ENCODE measurements around the gene CSNK1E. TPM values are rescaled to one million over a fixed set of nuclear protein-coding genes. Genes with fewer than 3 reads are reported as not detected.
"Not testable (repeated sequence)": the region's sequence is repeated elsewhere in the genome, so short reads cannot be mapped to it uniquely, and the experiment has no call there.

CSNK1E gene
- polyA plus RNA-seq, result 168 to 229 TPM (median 198 TPM) in 3 replicates
- 103 TPM for polyA plus RNA-seq (2011; ENCODE audit: low read depth)
- polyA plus RNA-seq (2011; cell fraction: cytosol; rRNA removed), result 156 and 222 TPM in 2 replicates
- 405 and 521 TPM in 2 replicates for polyA plus RNA-seq (2011; cell fraction: nucleus; rRNA removed)
- 138 and 148 TPM in 2 replicates for polyA plus RNA-seq (2012; ENCODE audit: low replicate concordance)
- polyA minus RNA-seq, result 186 to 256 TPM (median 187 TPM) in 3 replicates
- 182 TPM for polyA minus RNA-seq (2011; cell fraction: cytosol; rRNA and poly(A)+ RNA removed)
- polyA minus RNA-seq (2011; cell fraction: nucleus; rRNA and poly(A)+ RNA removed), result 122 and 125 TPM in 2 replicates

GRCh38 chr22:38317122-38317994, at the start of gene CSNK1E:
CSNK1E (minus strand) TSS chr22:38317433; CDS start chr22:38314157, 3,276 bp downstream.
- Histone ChIP-seq H3K27ac (ENCODE audit: control insufficient read depth, insufficient read depth, low read length) (peak within 1 kb of the TSS; percentile 98), H2AFZ (ENCODE audit: control insufficient read depth, low read length) (peak within 1 kb of the TSS; percentile 71), H3K9ac (ENCODE audit: control insufficient read depth, extremely low read depth, insufficient read depth, low read length) (peak within 1 kb of the TSS; percentile 99), H3K9me1 (ENCODE audit: control insufficient read depth, extremely low read depth, insufficient read depth, low read length) (peaks cover 5% of the 10 kb centered on the region), H3K9me3 (ENCODE audit: control insufficient read depth, low read depth, low read length) (no peaks in the 10 kb centered on the region), H3K4me1 (ENCODE audit: control insufficient read depth, extremely low read depth, insufficient read depth, low read length) (peaks cover 55% of the 10 kb centered on the region), H3K4me2 (ENCODE audit: control insufficient read depth, extremely low read depth, insufficient read depth, low read depth, low read length) (peak within 1 kb of the TSS; percentile 99), H4K20me1 (ENCODE audit: control insufficient read depth, extremely low read depth, insufficient read depth, low read length) (peaks cover 22% of the 10 kb centered on the region), H3K79me2 (ENCODE audit: control insufficient read depth, insufficient read depth, low read length) (peaks cover 46% of the 10 kb centered on the region), H3K36me3 (ENCODE audit: control insufficient read depth in 2 of 2, extremely low read depth in 1 of 2, insufficient read depth in 2 of 2, low read length in 2 of 2) (peaks cover 0 to 26% of the 10 kb centered on the region in 2 experiments), H3K4me3 (ENCODE audit: control insufficient read depth in 2 of 3, extremely low read depth in 1 of 3, insufficient read depth in 2 of 3, low read depth in 1 of 3, low read length in 3 of 3) (peak within 1 kb of the TSS; percentile 74 to 100 (median 90)), H3K27me3 (ENCODE audit: control insufficient read depth, extremely low read depth, insufficient read depth, low read length) (no peaks in the 10 kb centered on the region)
- DNase-seq (ENCODE audit: low read depth, low spot score) (no peak), FAIRE-seq (no peak)
- TF ChIP-seq CTCF (optimal IDR thresholded peaks at IDR 0.05 in 1 of 3, IDR thresholded peaks at IDR 0.05 in 1 of 3, conservative IDR thresholded peaks at IDR 0.05 in 1 of 3; ENCODE audit: extremely low read depth in 1 of 3, insufficient read depth in 2 of 3, low read length in 3 of 3) (no peak), EZH2 (IDR thresholded peaks at IDR 0.05; ENCODE audit: low read length) (no peak)
- dilution Hi-C loops (cut with MboI; ENCODE audit: extremely low pct_ligation_motif_present, low sequenced_read_pairs), result no loop called here

GRCh38 chr22:38365829-38366228, 48.6 kb upstream of the CSNK1E start:
- FAIRE-seq; H2AFZ ChIP-seq (ENCODE audit: control insufficient read depth, low read length): not testable (repeated sequence)

GRCh38 chr22:38365174-38365573, 47.9 kb upstream of the CSNK1E start:
- H3K4me1 ChIP-seq (ENCODE audit: control insufficient read depth, extremely low read depth, insufficient read depth, low read length); H3K27me3 ChIP-seq (ENCODE audit: control insufficient read depth, extremely low read depth, insufficient read depth, low read length); H3K27ac ChIP-seq (ENCODE audit: control insufficient read depth, insufficient read depth, low read length); H3K9me3 ChIP-seq (ENCODE audit: control insufficient read depth, low read depth, low read length); H3K36me3 ChIP-seq (ENCODE audit: control insufficient read depth in 2 of 2, extremely low read depth in 1 of 2, insufficient read depth in 2 of 2, low read length in 2 of 2); dilution Hi-C loops (cut with MboI; ENCODE audit: extremely low pct_ligation_motif_present, low sequenced_read_pairs); H3K9me1 ChIP-seq (ENCODE audit: control insufficient read depth, extremely low read depth, insufficient read depth, low read length); H3K79me2 ChIP-seq (ENCODE audit: control insufficient read depth, insufficient read depth, low read length); DNase-seq (ENCODE audit: low read depth, low spot score); H4K20me1 ChIP-seq (ENCODE audit: control insufficient read depth, extremely low read depth, insufficient read depth, low read length); FAIRE-seq; H3K4me3 ChIP-seq (ENCODE audit: control insufficient read depth in 2 of 3, extremely low read depth in 1 of 3, insufficient read depth in 2 of 3, low read depth in 1 of 3, low read length in 3 of 3); H3K9ac ChIP-seq (ENCODE audit: control insufficient read depth, extremely low read depth, insufficient read depth, low read length); H3K4me2 ChIP-seq (ENCODE audit: control insufficient read depth, extremely low read depth, insufficient read depth, low read depth, low read length); H2AFZ ChIP-seq (ENCODE audit: control insufficient read depth, low read length): not testable (repeated sequence)

More at GRCh38 chr22:38365829-38366228, 48.6 kb upstream of the CSNK1E start:
- H3K27ac ChIP-seq (ENCODE audit: control insufficient read depth, insufficient read depth, low read length); H4K20me1 ChIP-seq (ENCODE audit: control insufficient read depth, extremely low read depth, insufficient read depth, low read length); H3K36me3 ChIP-seq (ENCODE audit: control insufficient read depth in 2 of 2, extremely low read depth in 1 of 2, insufficient read depth in 2 of 2, low read length in 2 of 2); DNase-seq (ENCODE audit: low read depth, low spot score); H3K9me1 ChIP-seq (ENCODE audit: control insufficient read depth, extremely low read depth, insufficient read depth, low read length); H3K4me2 ChIP-seq (ENCODE audit: control insufficient read depth, extremely low read depth, insufficient read depth, low read depth, low read length); H3K4me3 ChIP-seq (ENCODE audit: control insufficient read depth in 2 of 3, extremely low read depth in 1 of 3, insufficient read depth in 2 of 3, low read depth in 1 of 3, low read length in 3 of 3); dilution Hi-C loops (cut with MboI; ENCODE audit: extremely low pct_ligation_motif_present, low sequenced_read_pairs); H3K9ac ChIP-seq (ENCODE audit: control insufficient read depth, extremely low read depth, insufficient read depth, low read length); H3K27me3 ChIP-seq (ENCODE audit: control insufficient read depth, extremely low read depth, insufficient read depth, low read length); H3K79me2 ChIP-seq (ENCODE audit: control insufficient read depth, insufficient read depth, low read length); H3K4me1 ChIP-seq (ENCODE audit: control insufficient read depth, extremely low read depth, insufficient read depth, low read length); H3K9me3 ChIP-seq (ENCODE audit: control insufficient read depth, low read depth, low read length): not testable (repeated sequence)

GRCh38 chr22:38360560-38360959, 43.3 kb upstream of the CSNK1E start:
- H3K79me2 ChIP-seq (ENCODE audit: control insufficient read depth, insufficient read depth, low read length); FAIRE-seq; H4K20me1 ChIP-seq (ENCODE audit: control insufficient read depth, extremely low read depth, insufficient read depth, low read length); H3K9me3 ChIP-seq (ENCODE audit: control insufficient read depth, low read depth, low read length); dilution Hi-C loops (cut with MboI; ENCODE audit: extremely low pct_ligation_motif_present, low sequenced_read_pairs); H3K9me1 ChIP-seq (ENCODE audit: control insufficient read depth, extremely low read depth, insufficient read depth, low read length); H3K27me3 ChIP-seq (ENCODE audit: control insufficient read depth, extremely low read depth, insufficient read depth, low read length); H3K36me3 ChIP-seq (ENCODE audit: control insufficient read depth in 2 of 2, extremely low read depth in 1 of 2, insufficient read depth in 2 of 2, low read length in 2 of 2); H3K4me3 ChIP-seq (ENCODE audit: control insufficient read depth in 2 of 3, extremely low read depth in 1 of 3, insufficient read depth in 2 of 3, low read depth in 1 of 3, low read length in 3 of 3); DNase-seq (ENCODE audit: low read depth, low spot score); H2AFZ ChIP-seq (ENCODE audit: control insufficient read depth, low read length); H3K4me2 ChIP-seq (ENCODE audit: control insufficient read depth, extremely low read depth, insufficient read depth, low read depth, low read length); H3K9ac ChIP-seq (ENCODE audit: control insufficient read depth, extremely low read depth, insufficient read depth, low read length); H3K27ac ChIP-seq (ENCODE audit: control insufficient read depth, insufficient read depth, low read length); H3K4me1 ChIP-seq (ENCODE audit: control insufficient read depth, extremely low read depth, insufficient read depth, low read length): not testable (repeated sequence)
